Renal cortical epithelial cell (primary cell): ENCODE data around the gene NDUFS8. TPM values are rescaled to one million over a fixed set of nuclear protein-coding genes. Genes with fewer than 3 reads are reported as not detected.
"Not testable (repeated sequence)": the region's sequence is repeated elsewhere in the genome, so short reads cannot be mapped to it uniquely, and the experiment has no call there.

Experiments
- DNase-seq: peaks from one replicate; pipeline ENCODE4 v3.0.0-alpha.2; 2011; ENCODE audit warnings: low read depth
- total RNA-seq: library from RNA; depleted of rRNA; stranded (reverse); fragments of >200 nt; gene quantifications from 2 replicates; pipeline ENCODE4 v1.2.3, GENCODE V29; 2014

The NDUFS8 gene
- 106 and 152 TPM in 2 replicates for total RNA-seq

- DNase-seq = peak; percentile 98
These were observed at the start of gene NDUFS8 for GRCh38 chr11:68030318-68031143. TSS of gene NDUFS8 (plus strand) at chr11:68030681. CDS start at chr11:68032152, 1,471 bp downstream.

GRCh38 chr11:67981226-67981625 is 49.3 kb upstream of the NDUFS8 start:
- not testable (repeated sequence) for DNase-seq

GRCh38 chr11:67982255-67982857 is 48.1 kb upstream of the NDUFS8 start:
- not testable (repeated sequence) for DNase-seq

GRCh38 chr11:67983951-67984350 is 46.5 kb upstream of the NDUFS8 start:
- DNase-seq = no peak

DNA sequence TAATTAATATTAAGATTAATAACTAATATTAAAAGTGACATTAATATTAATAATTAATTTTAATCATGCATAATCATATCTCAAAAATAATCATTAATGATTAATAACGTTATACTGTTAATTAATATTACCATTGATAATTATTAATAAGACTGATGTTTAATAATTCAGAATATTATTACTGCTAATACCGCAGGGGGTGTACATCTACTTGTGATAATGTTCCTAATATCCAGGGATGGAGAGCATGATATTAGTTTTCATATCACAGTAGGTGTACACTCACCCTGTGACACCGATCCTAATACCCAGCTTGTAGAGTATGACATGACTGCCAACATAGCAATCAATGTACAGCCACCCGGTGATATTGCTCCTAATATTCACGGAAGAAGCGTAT is 45.2 kb upstream of the NDUFS8 start:
- not testable (repeated sequence) for DNase-seq

GRCh38 chr11:67990546-67991346 is 39.7 kb upstream of the NDUFS8 start:
- DNase-seq = not testable (repeated sequence)

DNA sequence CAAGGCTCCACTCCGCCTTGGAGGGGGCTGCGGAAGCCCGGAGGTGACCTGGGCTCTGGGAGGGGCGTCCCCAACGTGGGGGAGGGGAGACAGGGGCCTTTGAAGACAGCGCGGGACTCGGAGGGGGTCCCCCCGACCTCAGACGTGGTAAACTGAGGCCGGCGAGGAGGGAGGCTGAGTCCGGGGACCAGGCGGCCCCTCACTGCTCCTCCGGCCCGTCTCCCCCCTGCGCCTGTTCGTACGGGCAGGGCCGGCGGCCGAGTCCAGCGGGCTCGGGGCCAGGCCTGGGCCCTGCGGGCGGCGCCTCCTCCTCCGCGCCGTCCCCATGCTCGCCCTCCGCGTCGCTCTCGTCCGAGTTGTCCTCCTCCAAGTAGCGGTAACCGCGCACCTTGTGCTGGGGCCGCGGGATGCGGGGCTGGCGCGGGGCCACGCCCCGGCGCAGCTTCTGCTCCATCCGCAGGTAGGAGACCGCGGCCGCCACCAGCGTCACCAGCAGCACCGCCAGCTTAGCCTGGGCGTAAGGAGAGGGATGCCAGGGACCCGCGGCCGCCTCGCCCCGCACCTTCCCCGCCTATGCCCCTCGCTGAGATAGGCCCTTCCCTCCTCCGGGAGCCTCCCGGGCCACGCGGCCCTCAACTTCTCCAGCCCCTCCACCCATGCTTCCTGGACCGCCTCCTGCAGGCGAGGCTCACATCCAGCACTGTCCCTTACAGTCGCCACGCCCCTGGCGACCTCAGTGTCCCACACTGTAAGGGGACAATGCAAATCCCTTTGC is 38.9 kb upstream of the NDUFS8 start:
- not testable (repeated sequence) for DNase-seq

- not testable (repeated sequence) for DNase-seq
These were observed 36.7 kb upstream of the NDUFS8 start for GRCh38 chr11:67993821-67994220.

DNA sequence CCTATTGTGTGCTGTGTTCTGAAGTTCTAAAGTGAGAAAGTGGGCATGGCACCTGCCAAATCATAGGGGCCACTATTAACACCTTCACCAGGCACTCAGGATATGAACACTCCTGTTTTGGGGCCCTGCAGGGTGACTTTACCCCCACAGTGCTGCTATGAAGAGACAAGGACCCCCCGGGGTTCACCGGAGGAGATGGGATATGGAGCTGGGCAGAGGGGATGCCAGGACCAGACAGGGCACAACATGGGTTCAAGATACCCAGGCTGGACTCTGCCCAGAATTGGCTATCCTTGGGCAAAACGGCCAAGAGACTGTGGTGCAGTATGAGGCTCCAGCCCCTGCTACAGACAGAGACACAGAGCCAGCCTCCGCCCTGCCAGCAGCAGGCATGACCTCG is 36.1 kb upstream of the NDUFS8 start:
- DNase-seq = not testable (repeated sequence)

DNA sequence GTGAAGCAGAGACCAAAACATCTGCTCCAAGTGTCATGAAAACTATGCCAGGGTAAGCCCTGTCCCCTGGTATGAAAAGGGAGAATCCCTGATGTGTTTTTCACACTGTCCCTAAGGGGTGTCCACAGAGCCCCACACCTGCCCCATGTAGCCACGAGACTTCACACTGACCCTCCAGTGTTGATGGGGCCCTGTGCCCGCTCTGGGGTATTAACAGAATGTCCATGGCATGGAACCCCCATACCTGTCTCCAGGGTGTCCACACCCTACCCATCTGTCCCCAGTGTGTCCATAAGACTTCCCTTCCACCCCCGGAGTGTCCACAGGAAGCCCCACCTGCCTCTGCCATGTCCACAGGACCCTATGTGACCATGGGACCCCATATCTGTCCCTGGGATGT is 35.4 kb upstream of the NDUFS8 start:
- not testable (repeated sequence) for DNase-seq

DNA sequence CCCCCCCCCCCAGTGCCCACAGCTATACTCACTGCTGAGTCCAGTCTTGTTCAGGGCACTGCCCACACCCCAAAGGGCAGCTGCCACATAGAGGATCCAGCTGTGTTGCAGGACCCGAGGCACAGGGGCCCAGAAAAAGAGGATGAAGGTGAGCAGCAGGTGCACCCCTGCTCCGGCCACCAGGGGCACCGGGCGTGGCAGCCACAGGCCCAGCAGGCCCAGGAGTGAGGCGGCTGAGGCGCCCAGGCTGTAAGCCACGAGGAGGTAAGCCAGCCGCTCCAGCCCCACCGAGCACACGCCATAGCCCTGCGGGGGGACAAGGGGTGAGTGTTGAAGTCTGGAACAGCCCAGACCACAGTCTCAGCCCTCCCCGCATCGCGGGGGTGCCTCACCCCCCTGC is 34.9 kb upstream of the NDUFS8 start:
- DNase-seq = not testable (repeated sequence)

DNA sequence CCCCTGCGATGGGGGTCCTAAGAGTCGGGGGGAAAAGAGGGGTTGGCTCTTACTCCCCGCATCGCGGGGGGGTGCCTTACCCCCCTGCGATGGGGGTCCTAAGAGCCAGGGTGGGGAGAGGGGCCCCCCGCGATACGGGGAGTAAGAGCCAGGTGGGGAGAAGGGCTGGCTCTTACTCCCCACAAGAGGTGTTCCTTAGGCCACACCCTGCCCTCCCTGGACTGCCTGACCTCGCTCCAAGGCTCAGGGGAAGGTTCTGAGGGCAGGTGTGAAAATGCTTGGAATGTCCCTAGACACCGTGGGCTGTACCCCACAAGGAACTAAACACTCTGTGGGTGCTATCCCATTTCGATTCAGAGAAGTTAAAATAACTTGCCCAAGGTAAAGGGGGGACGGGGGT is 34.4 kb upstream of the NDUFS8 start:
- DNase-seq = no peak

DNA sequence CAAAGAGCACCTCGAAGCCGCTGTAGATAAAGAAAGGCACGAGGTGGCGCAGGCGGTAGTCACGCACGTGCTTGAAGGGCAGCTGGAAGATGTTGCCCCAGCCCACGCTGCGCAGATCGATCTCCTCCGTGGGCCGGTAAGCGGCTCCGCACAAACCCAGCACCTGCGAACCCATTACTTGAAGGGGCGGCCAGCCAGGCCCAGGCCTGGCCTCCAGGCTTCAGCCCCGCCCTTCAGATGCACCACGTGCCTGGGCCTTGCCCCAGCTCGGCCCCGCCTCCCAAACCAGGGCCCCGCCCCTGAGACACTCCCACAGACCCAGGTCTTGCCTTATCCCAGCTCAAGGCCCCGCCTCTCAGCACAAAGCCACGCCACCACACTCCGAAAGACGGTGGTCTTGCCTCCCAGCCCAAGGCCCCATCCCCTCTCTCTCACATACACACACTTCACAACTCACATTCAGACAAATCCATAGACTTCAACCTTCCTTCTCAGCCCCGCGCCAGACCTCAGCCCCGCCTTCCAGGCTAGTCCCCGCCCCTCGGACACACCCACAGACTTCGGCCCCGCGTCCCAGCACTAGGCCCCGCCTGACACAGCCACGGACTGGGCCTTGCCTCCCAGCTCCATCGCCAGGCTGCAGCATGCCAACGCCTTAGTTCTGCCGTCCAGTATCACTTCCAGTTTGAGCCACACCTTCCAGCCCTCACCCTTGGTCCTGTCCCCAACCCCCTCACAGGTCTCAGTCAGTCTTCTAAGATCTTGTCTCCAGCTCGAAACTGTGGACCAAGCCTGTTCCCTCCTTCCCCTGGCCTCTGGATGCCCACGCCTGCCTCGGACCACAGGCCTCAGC is 33.6 kb upstream of the NDUFS8 start:
- no peak for DNase-seq

- no peak for DNase-seq
These were observed 33.0 kb upstream of the NDUFS8 start for GRCh38 chr11:67997475-67997921.

GRCh38 chr11:67998150-67999045 is 32.1 kb upstream of the NDUFS8 start:
- DNase-seq = no peak

GRCh38 chr11:67999201-67999629 is 31.3 kb upstream of the NDUFS8 start:
- no peak for DNase-seq

GRCh38 chr11:67999704-68000103 is 30.8 kb upstream of the NDUFS8 start:
- no peak for DNase-seq

DNA sequence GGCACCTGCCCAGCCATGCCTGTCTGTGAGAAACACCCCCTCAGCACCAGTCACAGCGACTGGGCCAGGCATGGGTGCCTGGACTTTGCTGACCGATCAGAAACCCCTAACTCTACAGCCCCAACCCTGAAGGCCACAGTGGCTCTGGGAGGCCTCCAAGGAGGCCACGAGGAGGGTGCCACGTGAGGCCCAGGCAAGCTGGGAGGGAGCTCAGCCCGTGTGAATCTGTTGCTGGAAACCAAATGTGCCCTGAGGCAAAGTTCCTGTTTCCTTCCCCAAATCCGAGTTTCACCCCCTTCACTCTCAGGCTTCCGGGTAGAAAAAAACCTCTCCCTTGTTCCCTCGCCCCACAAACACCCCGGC is 27.9 kb upstream of the NDUFS8 start:
- no peak for DNase-seq
